Measurements from ENCODE around the gene TP53. TPM values are rescaled to one million over a fixed set of nuclear protein-coding genes. Genes with fewer than 3 reads are reported as not detected.
"Not testable (repeated sequence)": the region's sequence is repeated elsewhere in the genome, so short reads cannot be mapped to it uniquely, and the experiment has no call there.

Gene TP53
- total RNA-seq, 1 donor from 2014 or later: 44.0 TPM

GRCh38 chr17:7632492-7632894 is 54.8 kb downstream of the TP53 start:
- DNase-seq (ENCODE audit: low read depth in 2 of 2): peak in 1 of 2 donors; percentile 50

GRCh38 chr17:7631398-7632380 is 55.6 kb downstream of the TP53 start:
- no peak for DNase-seq (ENCODE audit: low read depth in 2 of 2)

GRCh38 chr17:7629939-7630571 is 57.2 kb downstream of the TP53 start, which contains the start of gene SHBG:
TSS of gene SHBG (plus strand) at chr17:7630135. CDS start at chr17:7630173, 38 bp downstream.
- DNase-seq (ENCODE audit: low read depth in 2 of 2): no peak

GRCh38 chr17:7627250-7628121 is 59.8 kb downstream of the TP53 start, which contains the start of gene SAT2:
TSS of gene SAT2 (minus strand) at chr17:7627821. CDS start at chr17:7627635, 186 bp downstream.
- peak; percentile 89 to 94 for DNase-seq (ENCODE audit: low read depth in 2 of 2)

GRCh38 chr17:7626956-7627249 is 60.4 kb downstream of the TP53 start:
- no peak for DNase-seq (ENCODE audit: low read depth in 2 of 2)

GRCh38 chr17:7626307-7626706 is 61.0 kb downstream of the TP53 start:
- no peak for DNase-seq (ENCODE audit: low read depth in 2 of 2)

GRCh38 chr17:7625749-7626148 is 61.5 kb downstream of the TP53 start:
- DNase-seq (ENCODE audit: low read depth in 2 of 2): not testable (repeated sequence)

GRCh38 chr17:7623661-7624060 is 63.6 kb downstream of the TP53 start:
- no peak for DNase-seq (ENCODE audit: low read depth in 2 of 2)

GRCh38 chr17:7620835-7621234 is 66.5 kb downstream of the TP53 start:
- no peak for DNase-seq (ENCODE audit: low read depth in 2 of 2)

GRCh38 chr17:7618608-7619007 is 68.7 kb downstream of the TP53 start:
- DNase-seq (ENCODE audit: low read depth in 2 of 2): no peak

Other genes starting within 250 kb of the TP53 start
- 0.13 and 0.38 TPM in 2 replicates for gene FGF11, start 248.0 kb downstream of the TP53 start, total RNA-seq
- gene CHRNB1, start 242.4 kb downstream of the TP53 start, total RNA-seq: 7.2 and 10.0 TPM in 2 replicates
- gene ZBTB4, start 207.9 kb downstream of the TP53 start, total RNA-seq: 6.7 and 11.3 TPM in 2 replicates
- gene SLC35G6, start 206.0 kb downstream of the TP53 start, total RNA-seq: not detected in 2 replicates
- gene POLR2A, start 203.1 kb downstream of the TP53 start, total RNA-seq: 56.5 and 87.0 TPM in 2 replicates
- 4.7 and 9.4 TPM in 2 replicates for gene TNFSF12, start 138.4 kb downstream of the TP53 start, total RNA-seq
- 0.25 and 0.26 TPM in 2 replicates for gene TNFSF13, start 128.7 kb downstream of the TP53 start, total RNA-seq
- gene SENP3, start 125.6 kb downstream of the TP53 start, total RNA-seq: 61.2 and 74.1 TPM in 2 replicates
- 0.77 and 1.5 TPM in 2 replicates for gene CD68, start 107.9 kb downstream of the TP53 start, total RNA-seq
- gene MPDU1, start 103.6 kb downstream of the TP53 start, total RNA-seq: 70.0 and 98.1 TPM in 2 replicates
- 0.13 TPM in 2 replicates for gene SOX15, start 97.4 kb downstream of the TP53 start, total RNA-seq
- 29.4 and 35.4 TPM in 2 replicates for gene FXR2, start 72.6 kb downstream of the TP53 start, total RNA-seq
- 27.6 and 37.3 TPM in 2 replicates for gene SAT2, start 59.7 kb downstream of the TP53 start, total RNA-seq
- gene SHBG, start 57.4 kb downstream of the TP53 start, total RNA-seq: 0.13 TPM in 1 of 2 replicates, not detected in the other
- not detected in 2 replicates for gene ATP1B2, start 36.6 kb downstream of the TP53 start, total RNA-seq
- gene WRAP53, start 987 bp upstream of the TP53 start, total RNA-seq: 6.9 and 7.0 TPM in 2 replicates
- 0.13 and 1.1 TPM in 2 replicates for gene EFNB3, start 17.7 kb upstream of the TP53 start, total RNA-seq
- gene DNAH2, start 30.3 kb upstream of the TP53 start, total RNA-seq: under 0.01 and 0.25 TPM in 2 replicates
- gene KDM6B, start 146.7 kb upstream of the TP53 start, total RNA-seq: 1.0 and 3.5 TPM in 2 replicates
- gene TMEM88, start 167.6 kb upstream of the TP53 start, total RNA-seq: 11.6 and 17.2 TPM in 2 replicates
- gene NAA38, start 170.1 kb upstream of the TP53 start, total RNA-seq: 84.6 and 171 TPM in 2 replicates
- gene CYB5D1, start 170.5 kb upstream of the TP53 start, total RNA-seq: 5.6 and 6.0 TPM in 2 replicates
- 57.8 and 60.2 TPM in 2 replicates for gene CHD3, start 201.3 kb upstream of the TP53 start, total RNA-seq
- 0.51 and 0.76 TPM in 2 replicates for gene RNF227, start 228.8 kb upstream of the TP53 start, total RNA-seq
- gene KCNAB3, start 242.4 kb upstream of the TP53 start, total RNA-seq: 0.13 and 0.26 TPM in 2 replicates
- gene TRAPPC1, start 244.5 kb upstream of the TP53 start, total RNA-seq: 52.9 and 80.7 TPM in 2 replicates
- 10.6 and 13.2 TPM in 2 replicates for gene CNTROB, start 244.7 kb upstream of the TP53 start, total RNA-seq

Measured in dermis microvascular lymphatic vessel endothelial cell (primary cell).